Tibial nerve (tissue), 4 donors: ENCODE data around the gene ZNF580. TPM values are rescaled to one million over a fixed set of nuclear protein-coding genes. Genes with fewer than 3 reads are reported as not detected.

Experiments
- DNase-seq, 2 donors: peaks; one replicate each; pipeline ENCODE4 v3.0.0-alpha.2; 2019; ENCODE audit warnings: low spot score in 2 of 2
- H3K27ac ChIP-seq, 4 donors: fragments of 200-600 bp; sonication (generic) in 3 of 4; one replicate each; pipeline ENCODE4 v1.5.1; 2017 to 2019; ENCODE audit warnings: mild to moderate bottlenecking in 1 of 4
- H3K27me3 ChIP-seq, 2 donors: fragments of 200-600 bp; sonication (generic) in 1 of 2; one replicate each; pipeline versions ENCODE4 v1.5.1 to v1.6.0; 2017 to 2019
- H3K36me3 ChIP-seq, 3 donors: fragments of 200-600 bp; sonication (generic); one replicate each; pipeline ENCODE4 v1.5.1; 2018 to 2019
- H3K4me1 ChIP-seq, 4 donors: fragments of 200-600 bp; sonication (generic) in 3 of 4; one replicate each; pipeline ENCODE4 v1.5.1; 2017 to 2019
- H3K4me3 ChIP-seq, 4 donors: fragments of 200-600 bp; sonication (generic) in 3 of 4; one replicate each; pipeline ENCODE4 v1.5.1; 2017 to 2019; ENCODE audit warnings: mild to moderate bottlenecking in 1 of 4, moderate library complexity in 1 of 4
- H3K9me3 ChIP-seq, 4 donors: fragments of 200-600 bp; sonication (generic) in 3 of 4; one replicate each; pipeline ENCODE4 v1.5.1; 2017 to 2019
- CTCF ChIP-seq, 5 experiments: fragments of 200-600 bp in 3 of 5; fragments of 450-650 bp in 2 of 5; sonication (generic) in 3 of 5; IDR thresholded peaks; one replicate each; pipeline ENCODE4 v1.5.1; 2016 to 2019; ENCODE audit warnings: antibody characterized with exemption in 5 of 5, mild to moderate bottlenecking in 3 of 5, moderate library complexity in 2 of 5
- EP300 ChIP-seq, 2 donors: sonication (generic); formaldehyde crosslinking; IDR thresholded peaks; one replicate each; pipeline ENCODE4 v1.6.1; 2017; ENCODE audit warnings: antibody characterized with exemption in 2 of 2, mild to moderate bottlenecking in 1 of 2
- POLR2A ChIP-seq, 2 donors: fragments of 450-650 bp; IDR thresholded peaks; one replicate each; pipeline ENCODE4 v1.6.1; 2017; ENCODE audit warnings: antibody characterized with exemption in 2 of 2, mild to moderate bottlenecking in 2 of 2, moderate library complexity in 2 of 2
- WGBS, 2 donors: methylation state at CpG; one replicate each; pipeline ENCODE4 v1.1.5; 2018; 5-methylcytosine and 5-hydroxymethylcytosine counted together
- total RNA-seq, 4 donors: library from RNA; depleted of rRNA; stranded (reverse); fragments of >200 nt; gene quantifications; one replicate each; pipeline ENCODE4 v1.1.0, GENCODE V29; 2016

The ZNF580 gene
- total RNA-seq, 4 donors from 2014 or later = 24.1 to 67.5 (median 35.0) TPM

GRCh38 chr19:55689411-55690108, 48.8 kb downstream of the ZNF580 start:
- Histone ChIP-seq H3K27me3 (no peaks in the 10 kb centered on the region), H3K9me3 (no peaks in the 10 kb centered on the region), H3K36me3 (peaks cover 0 to 100% (median 51%) of the 10 kb centered on the region in 3 donors), H3K4me3 (no peak overlapping the region), H3K4me1 (peaks cover 0 to 23% (median 0%) of the 10 kb centered on the region in 4 donors), H3K27ac (no peak overlapping the region)
- no peak for DNase-seq
- TF ChIP-seq CTCF (IDR thresholded peaks at IDR 0.05) = no peak
- TF ChIP-seq POLR2A (IDR thresholded peaks at IDR 0.05) = no peak
- TF ChIP-seq EP300 (IDR thresholded peaks at IDR 0.05) = no peak
- WGBS, 2 donors = 92 to 93% methylated on average over 31 to 35 of the region's 35 CpGs

- Histone ChIP-seq H3K4me3 (no peak overlapping the region), H3K36me3 (peaks cover 0 to 100% (median 48%) of the 10 kb centered on the region in 3 donors), H3K27me3 (no peaks in the 10 kb centered on the region), H3K4me1 (peaks cover 0 to 23% (median 0%) of the 10 kb centered on the region in 4 donors), H3K27ac (no peak overlapping the region), H3K9me3 (no peaks in the 10 kb centered on the region)
- TF ChIP-seq EP300 (IDR thresholded peaks at IDR 0.05) (no peak), CTCF (IDR thresholded peaks at IDR 0.05) (no peak), POLR2A (IDR thresholded peaks at IDR 0.05) (no peak)
- 87 to 88% methylated on average over 24 to 25 of the region's 25 CpGs for WGBS, 2 donors
- no peak for DNase-seq
Measured at GRCh38 chr19:55690109-55690768, 49.4 kb downstream of the ZNF580 start.

GRCh38 chr19:55690769-55691545, 50.2 kb downstream of the ZNF580 start:
- H3K27ac ChIP-seq = no peak overlapping the region
- no peak for DNase-seq
- H3K27me3 ChIP-seq = no peaks in the 10 kb centered on the region
- peaks cover 0 to 16% (median 0%) of the 10 kb centered on the region in 4 donors for H3K4me1 ChIP-seq
- WGBS, 2 donors = 92% methylated on average over 30 to 31 of the region's 31 CpGs
- H3K4me3 ChIP-seq = no peak overlapping the region
- TF ChIP-seq POLR2A (IDR thresholded peaks at IDR 0.05) (no peak), CTCF (IDR thresholded peaks at IDR 0.05) (no peak), EP300 (IDR thresholded peaks at IDR 0.05) (no peak)
- no peaks in the 10 kb centered on the region for H3K9me3 ChIP-seq
- peaks cover 0 to 100% (median 41%) of the 10 kb centered on the region in 3 donors for H3K36me3 ChIP-seq

GRCh38 chr19:55691561-55692481, 51.0 kb downstream of the ZNF580 start:
- Histone ChIP-seq H3K4me3 (no peak overlapping the region), H3K27me3 (no peaks in the 10 kb centered on the region), H3K4me1 (peaks cover 0 to 16% (median 0%) of the 10 kb centered on the region in 4 donors), H3K9me3 (no peaks in the 10 kb centered on the region), H3K27ac (no peak overlapping the region), H3K36me3 (peaks cover 0 to 100% (median 39%) of the 10 kb centered on the region in 3 donors)
- DNase-seq = no peak
- no peak for TF ChIP-seq POLR2A (IDR thresholded peaks at IDR 0.05)
- TF ChIP-seq EP300 (IDR thresholded peaks at IDR 0.05) = no peak
- TF ChIP-seq CTCF (IDR thresholded peaks at IDR 0.05) = no peak
- 87 to 91% methylated on average over 30 to 31 of the region's 31 CpGs for WGBS, 2 donors
